K562 (cell line): ENCODE data around the gene KCNH2. TPM values are rescaled to one million over a fixed set of nuclear protein-coding genes. Genes with fewer than 3 reads are reported as not detected.

Source experiments
- ATAC-seq: fragments of 200-7000 bp; cut with Tn5 transposase; 3 replicates; pipeline ENCODE4 v1.9.1; 2020; ENCODE audit warnings: moderate library complexity
- BruUV-seq: library from RNA; stranded (reverse); fragments of 400-500 nt; replicated peaks from 2 replicates; lab custom pipeline; 2021; lab: Mats Ljungman, UMichigan
- CTCF ChIA-PET: fragments of 300-600 bp; formaldehyde crosslinking; extraction: SDS; loops from one replicate; lab custom pipeline; 2021; ENCODE audit warnings: low intra/inter-chr PET ratio; lab: Yijun Ruan, JAX
- POLR2A ChIA-PET: fragments of 300-600, 350-650 bp; sonication (Branson Sonifier 250); formaldehyde crosslinking; extraction: SDS; loops from one replicate; lab custom pipeline; 2021; ENCODE audit warnings: antibody characterized with exemption, inconsistent platforms; lab: Yijun Ruan, JAX
- DNase-seq, 4 experiments: peaks; one replicate each; pipeline versions ENCODE4 v3.0.0 to v3.0.0-alpha.2; 2011 to 2018; ENCODE audit warnings: low spot score in 3 of 4, mixed read lengths in 3 of 4; ENCODE audit errors: extremely low read depth in 1 of 4
- FAIRE-seq: peaks from 2 replicates; lab custom pipeline; 2011; peaks lifted over from hg19 to GRCh38; lab: Jason Lieb, UNC
- H2AFZ ChIP-seq: 2 replicates; pipeline ENCODE4 v1.6.0; 2011; ENCODE audit warnings: low read depth, low read length, control low read depth, inconsistent platforms
- H3K27ac ChIP-seq: fragments of 200-600 bp; 3 replicates; pipeline ENCODE4 v1.8.0; 2011; ENCODE audit warnings: low read depth, mild to moderate bottlenecking, control low read depth, inconsistent platforms, low read length, moderate library complexity, mixed read lengths; ENCODE audit errors: extremely low read depth
- H3K27me3 ChIP-seq, 2 experiments: fragments of 300-600 bp in 1 of 2; 2 replicates in 1 of 2; 3 replicates in 1 of 2; pipeline versions ENCODE4 v1.6.0 to v1.8.0; 2011; ENCODE audit warnings: inconsistent platforms in 2 of 2, low read length in 2 of 2, mild to moderate bottlenecking in 1 of 2, mixed read lengths in 1 of 2, moderate library complexity in 1 of 2; ENCODE audit not compliant: control insufficient read depth in 2 of 2, insufficient read depth in 2 of 2
- H3K36me3 ChIP-seq: fragments of 300-600 bp; 3 replicates; pipeline ENCODE4 v1.8.0; 2011; ENCODE audit warnings: mild to moderate bottlenecking, low read length, inconsistent platforms; ENCODE audit not compliant: control insufficient read depth, insufficient read depth
- H3K4me1 ChIP-seq, 2 experiments: fragments of 200-600 bp in 1 of 2; replicated peaks in 1 of 2; 2 replicates in 1 of 2; 3 replicates in 1 of 2; pipeline versions ENCODE4 v1.5.1 to v1.8.0; 2011; ENCODE audit warnings: inconsistent platforms in 2 of 2, low read length in 2 of 2, mild to moderate bottlenecking in 1 of 2, mixed read lengths in 1 of 2, moderate library complexity in 1 of 2; ENCODE audit not compliant: control insufficient read depth in 2 of 2, insufficient read depth in 2 of 2
- H3K4me2 ChIP-seq: 2 replicates; pipeline ENCODE4 v1.6.1; 2011; ENCODE audit warnings: low read length, control low read depth, inconsistent platforms, mixed read lengths; ENCODE audit not compliant: insufficient read depth
- H3K4me3 ChIP-seq: fragments of 200-600 bp; sonication (generic), shearing (Covaris generic); 2 replicates; pipeline ENCODE4 v1.5.1; 2016; ENCODE audit warnings: control low read depth, inconsistent platforms
- H3K79me2 ChIP-seq: fragments of 200-600 bp; 3 replicates; pipeline ENCODE4 v1.8.0; 2011; ENCODE audit warnings: low read length, inconsistent platforms; ENCODE audit not compliant: control insufficient read depth, insufficient read depth
- H3K9ac ChIP-seq, 2 experiments: 2 replicates each; pipeline versions ENCODE4 v1.6.0 to v1.6.1; 2011; ENCODE audit warnings: low read depth in 2 of 2, low read length in 2 of 2, control low read depth in 1 of 2, inconsistent platforms in 1 of 2, mild to moderate bottlenecking in 1 of 2, mixed read lengths in 1 of 2; ENCODE audit not compliant: insufficient read depth in 1 of 2
- H3K9me1 ChIP-seq: one replicate; pipeline ENCODE4 v1.6.0; 2011; ENCODE audit warnings: inconsistent platforms, mild to moderate bottlenecking, low read length, moderate library complexity; ENCODE audit not compliant: control insufficient read depth, insufficient read depth
- H3K9me3 ChIP-seq: replicated peaks from 2 replicates; pipeline ENCODE4 v1.5.1; 2011; ENCODE audit warnings: low read depth, low read length, inconsistent platforms; ENCODE audit not compliant: control insufficient read depth, insufficient read depth
- H4K20me1 ChIP-seq: replicated peaks from 2 replicates; pipeline ENCODE4 v1.6.1; 2011; ENCODE audit warnings: low read length, inconsistent platforms, mixed read lengths; ENCODE audit not compliant: control insufficient read depth, insufficient read depth
- C11orf30 ChIP-seq: fragments of 450-650 bp; IDR thresholded peaks from 2 replicates; pipeline ENCODE4 v1.6.1; 2016; ENCODE audit warnings: low read depth, mild to moderate bottlenecking
- CEBPB ChIP-seq: fragments of 450-650 bp; IDR thresholded peaks from 2 replicates; pipeline ENCODE4 v1.6.1; 2016; ENCODE audit warnings: missing genetic modification characterization, missing compliant biosample characterization
- E2F3 ChIP-seq: fragments of 250-450 bp; sonication (Bioruptor Pico); IDR thresholded peaks from 2 replicates; pipeline ENCODE4 v1.4.0; 2020; ENCODE audit warnings: mild to moderate bottlenecking
- ETV5 ChIP-seq: sonication (generic); formaldehyde crosslinking; IDR thresholded peaks from 2 replicates; pipeline ENCODE4 v1.4.0; 2020; ENCODE audit warnings: low read depth, mild to moderate bottlenecking, missing genetic modification reagents
- ID3 ChIP-seq, 2 experiments: fragments of 250-450 bp in 1 of 2; fragments of 450-650 bp in 1 of 2; sonication (Bioruptor Pico) in 1 of 2; IDR thresholded peaks; 2 replicates each; pipeline versions ENCODE4 v1.6.1 to v1.8.0; 2016 to 2021; ENCODE audit warnings: mild to moderate bottlenecking in 2 of 2, moderate library complexity in 2 of 2, missing compliant biosample characterization in 1 of 2, missing genetic modification characterization in 1 of 2
- KLF6 ChIP-seq: fragments of 250-450 bp; sonication (Bioruptor Pico); IDR thresholded peaks from 2 replicates; pipeline ENCODE4 v1.4.0; 2020; ENCODE audit warnings: mild to moderate bottlenecking, moderate library complexity, borderline replicate concordance
- TAF7 ChIP-seq: fragments of 450-650 bp; IDR thresholded peaks from 2 replicates; pipeline ENCODE4 v1.6.1; 2016; ENCODE audit warnings: missing genetic modification characterization, missing compliant biosample characterization
- TEAD4 ChIP-seq, 2 experiments: sonication (generic) in 1 of 2; formaldehyde crosslinking in 1 of 2; IDR thresholded peaks; 2 replicates each; pipeline versions ENCODE4 v1.6.1 to v1.8.0; 2012 to 2022; ENCODE audit warnings: borderline replicate concordance in 1 of 2, inconsistent platforms in 1 of 2, low read length in 1 of 2, mild to moderate bottlenecking in 1 of 2, missing genetic modification reagents in 1 of 2
- ZKSCAN1 ChIP-seq: fragments of 150-350 bp; IDR thresholded peaks from 2 replicates; pipeline ENCODE4 v1.6.1; 2016; ENCODE audit warnings: low read depth, low read length
- ZNF175 ChIP-seq: fragments of 200-800 bp; sonication (Bioruptor generic); IDR thresholded peaks from 2 replicates; pipeline ENCODE4 v1.6.1; 2016; ENCODE audit warnings: low read depth, mild to moderate bottlenecking, missing genetic modification characterization, missing compliant biosample characterization
- ZNF217 ChIP-seq: sonication (generic); formaldehyde crosslinking; IDR thresholded peaks from 2 replicates; pipeline ENCODE4 v1.8.0; 2022; ENCODE audit warnings: mild to moderate bottlenecking, missing genetic modification reagents
- ZNF311 ChIP-seq: fragments of 250-450 bp; sonication (Bioruptor Pico); IDR thresholded peaks from 2 replicates; pipeline ENCODE4 v1.4.0; 2020; ENCODE audit warnings: mild to moderate bottlenecking, moderate library complexity
- ZNF407 ChIP-seq: fragments of 450-650 bp; IDR thresholded peaks from 2 replicates; pipeline ENCODE4 v1.6.1; 2016; ENCODE audit warnings: low read depth
- ZNF695 ChIP-seq: fragments of 450-650 bp; formaldehyde crosslinking; IDR thresholded peaks from 2 replicates; pipeline ENCODE4 v1.4.0; 2020; ENCODE audit warnings: mild to moderate bottlenecking, moderate library complexity
- WGBS: fragments of 100-300 bp; shearing (Covaris generic); methylation state at CpG from one replicate; pipeline ENCODE4 v1.1.6; 2016; ENCODE audit warnings: low coverage, mixed read lengths; ENCODE audit not compliant: insufficient coverage; ENCODE audit errors: missing lambda C conversion rate; 5-methylcytosine and 5-hydroxymethylcytosine counted together
- in situ Hi-C: fragments of 300-500 bp; cut with MboI; formaldehyde crosslinking; loops from 4 replicates; pipeline ENCODE4 v1.15.0; 2018; ENCODE audit warnings: inconsistent platforms, mixed read lengths
- intact Hi-C: fragments of 100-400 bp; cut with micrococcal nuclease; formaldehyde crosslinking; loops from 2 replicates; pipeline ENCODE4 v1.14.2; 2022
- polyA plus RNA-seq, 8 experiments: library from polyadenylated mRNA; depleted of rRNA in 4 of 8; stranded (reverse) in 5 of 8; unstranded in 3 of 8; fragments of >200 nt; fragmentation: Nextera tagmentation in 2 of 8; fragmentation: Illumina TruSeq in 1 of 8; extraction: Ambion mirVana in 2 of 8; extraction: Trizol in 1 of 8; gene quantifications; 2 replicates each; pipeline versions ENCODE4 v1.2.1 to v1.2.3, GENCODE V29; 2011 to 2014; ENCODE audit warnings: inconsistent platforms in 1 of 8, missing spikeins in 1 of 8
- total RNA-seq, 7 experiments: library from RNA; depleted of rRNA in 6 of 7; stranded (reverse); fragments of >200 nt in 6 of 7; fragmentation: Illumina TruSeq in 2 of 7; extraction: Trizol in 2 of 7; gene quantifications; 2 replicates each; pipeline versions ENCODE4 v1.2.1 to v1.2.3, GENCODE V29; 2011 to 2021; ENCODE audit warnings: low replicate concordance in 1 of 7

The KCNH2 gene
- total and polyA plus RNA-seq, 9 of the 15 experiments (the other 6 are each of a cell fraction or from before 2014, with no cell fraction given) = 18.1 to 368 (median 218) TPM

- DNase-seq (no peak), ATAC-seq (no peak), FAIRE-seq (no peak)
- Histone ChIP-seq H3K9me1 (no peaks in the 10 kb centered on the region), H4K20me1 (no peaks in the 10 kb centered on the region), H3K79me2 (no peaks in the 10 kb centered on the region), H2AFZ (no peak overlapping the region), H3K36me3 (no peaks in the 10 kb centered on the region), H3K27ac (no peak overlapping the region), H3K9ac (peak overlapping the region in 1 of 2 experiments; percentile 56; a peak in 2 of 4 replicates), H3K4me1 (peaks cover 41 to 67% of the 10 kb centered on the region in 2 experiments), H3K4me3 (no peak overlapping the region), H3K27me3 (no peaks in the 10 kb centered on the region; a peak in 1 of 5 replicates), H3K9me3 (no peaks in the 10 kb centered on the region), H3K4me2 (no peak overlapping the region)
- intact Hi-C loops (no loop called here), in situ Hi-C loops (no loop called here)
- WGBS = 84% methylated on average over 10 of the region's 10 CpGs
- no peak for TF ChIP-seq ZNF175 (CRISPR knock-in tag)
- TF ChIP-seq ZNF695 = no peak
- no peak for TF ChIP-seq TEAD4 (IDR thresholded peaks at IDR 0.05; ENCODE audit: low read length)
- no peak for TF ChIP-seq TEAD4 (CRISPR knock-in tag; IDR thresholded peaks at IDR 0.05; ENCODE audit: borderline replicate concordance)
- no peak for TF ChIP-seq KLF6 (CRISPR knock-in tag)
- TF ChIP-seq TAF7 (tag) = no peak
- no peak for TF ChIP-seq ID3 (CRISPR knock-in tag; IDR thresholded peaks at IDR 0.05)
- TF ChIP-seq ID3 (tag; IDR thresholded peaks at IDR 0.05) = no peak
- no peak for TF ChIP-seq ZKSCAN1
- TF ChIP-seq ZNF217 (CRISPR knock-in tag) = no peak
- TF ChIP-seq C11orf30 = no peak
- no peak for TF ChIP-seq E2F3
- TF ChIP-seq ETV5 (CRISPR knock-in tag) = no peak
- TF ChIP-seq ZNF311 (CRISPR knock-in tag) = no peak
- no peak for TF ChIP-seq CEBPB
- no peak for TF ChIP-seq ZNF407
- ChIA-PET CTCF (no interaction called here), POLR2A (interaction anchor here (14.3 kb wide), 1 partner anchor 14 kb away, joined by 146 read pairs; no protein-coding TSS in a partner anchor)
- no TSS peak for BruUV-seq
Observed at GRCh38 chr7:151023232-151023631, 45.1 kb upstream of the KCNH2 start.
